T-helper 17 cell (primary cell): ENCODE results near the gene KAT6B. TPM values are rescaled to one million over a fixed set of nuclear protein-coding genes. Genes with fewer than 3 reads are reported as not detected.

Experiments used
- ATAC-seq: fragments of 150-1000 bp; cut with Tn5 transposase; 2 replicates; pipeline ENCODE4 v1.10.0; 2021; ENCODE audit warnings: mild to moderate bottlenecking, moderate library complexity
- DNase-seq, 3 donors: peaks; one replicate each; pipeline versions ENCODE4 v3.0.0 to v3.0.0-alpha.2; 2020 to 2021
- H3K9me3 ChIP-seq: one replicate; pipeline ENCODE4 v1.7.0; 2013; ENCODE audit warnings: low read length, mild to moderate bottlenecking; ENCODE audit not compliant: control insufficient read depth, poor library complexity, severe bottlenecking
- H3K27ac Mint-ChIP-seq: one replicate; pipeline ENCODE4 v1.8.0; 2022; ENCODE audit warnings: mild to moderate bottlenecking, moderate library complexity, mixed read lengths
- H3K27me3 Mint-ChIP-seq: one replicate; pipeline ENCODE4 v1.8.0; 2022; ENCODE audit warnings: mixed read lengths
- H3K36me3 Mint-ChIP-seq: one replicate; pipeline ENCODE4 v1.8.0; 2022; ENCODE audit warnings: low read depth, mixed read lengths
- H3K4me1 Mint-ChIP-seq: one replicate; pipeline ENCODE4 v1.8.0; 2022; ENCODE audit warnings: mild to moderate bottlenecking, mixed read lengths
- H3K4me3 Mint-ChIP-seq: one replicate; pipeline ENCODE4 v1.8.0; 2022; ENCODE audit warnings: mild to moderate bottlenecking, moderate library complexity, mixed read lengths
- total RNA-seq, 4 donors: library from RNA in 2 of 4; stranded (reverse) in 2 of 4; gene quantifications; one replicate each; pipeline ENCODE4 v1.2.3 and lab custom pipeline; 2022 to 2026

KAT6B gene
- total RNA-seq, 2 donors from 2014 or later = 81.9 to 84.6 TPM

- DNase-seq = no peak
- ATAC-seq = no peak
- H3K27ac Mint-ChIP-seq = peak overlapping the region; percentile 45
- no peaks in the 10 kb centered on the region for H3K36me3 Mint-ChIP-seq
- no peaks in the 10 kb centered on the region for H3K27me3 Mint-ChIP-seq
- peaks cover 30% of the 10 kb centered on the region for H3K4me1 Mint-ChIP-seq
- H3K4me3 Mint-ChIP-seq = no peak overlapping the region
- H3K9me3 ChIP-seq = no peaks in the 10 kb centered on the region
Observed at GRCh38 chr10:74947781-74948401, 121.5 kb downstream of the KAT6B start.

GRCh38 chr10:74949034-74949832 is 122.8 kb downstream of the KAT6B start:
- H3K27me3 Mint-ChIP-seq = no peaks in the 10 kb centered on the region
- DNase-seq = no peak
- no peaks in the 10 kb centered on the region for H3K9me3 ChIP-seq
- no peak overlapping the region for H3K4me3 Mint-ChIP-seq
- H3K4me1 Mint-ChIP-seq = peaks cover 36% of the 10 kb centered on the region
- H3K36me3 Mint-ChIP-seq = no peaks in the 10 kb centered on the region
- ATAC-seq = no peak
- H3K27ac Mint-ChIP-seq = peak overlapping the region; percentile 34

- no peaks in the 10 kb centered on the region for H3K27me3 Mint-ChIP-seq
- no peaks in the 10 kb centered on the region for H3K36me3 Mint-ChIP-seq
- H3K4me1 Mint-ChIP-seq = peaks cover 36% of the 10 kb centered on the region
- DNase-seq (no peak), ATAC-seq (no peak)
- no peaks in the 10 kb centered on the region for H3K9me3 ChIP-seq
- H3K4me3 Mint-ChIP-seq = no peak overlapping the region
- H3K27ac Mint-ChIP-seq = peak overlapping the region; percentile 34
Observed at GRCh38 chr10:74949843-74950765, 123.7 kb downstream of the KAT6B start.

- Mint-ChIP-seq H3K27ac (no peak overlapping the region), H3K4me1 (peaks cover 44% of the 10 kb centered on the region)
Observed at GRCh38 chr10:74953214-74953613, 126.8 kb downstream of the KAT6B start.

GRCh38 chr10:74955796-74956195 is 129.4 kb downstream of the KAT6B start:
- H3K4me1 Mint-ChIP-seq = peaks cover 28% of the 10 kb centered on the region
- H3K27ac Mint-ChIP-seq = no peak overlapping the region

More at GRCh38 chr10:74953214-74953613, 126.8 kb downstream of the KAT6B start:
- DNase-seq (no peak), ATAC-seq (no peak)
- H3K9me3 ChIP-seq = no peaks in the 10 kb centered on the region
- H3K4me3 Mint-ChIP-seq = no peak overlapping the region
- H3K36me3 Mint-ChIP-seq = no peaks in the 10 kb centered on the region
- H3K27me3 Mint-ChIP-seq = no peaks in the 10 kb centered on the region

GRCh38 chr10:74956555-74957111 is 130.2 kb downstream of the KAT6B start:
- Mint-ChIP-seq H3K36me3 (no peaks in the 10 kb centered on the region), H3K4me3 (no peak overlapping the region), H3K27me3 (no peaks in the 10 kb centered on the region), H3K4me1 (peaks cover 32% of the 10 kb centered on the region), H3K27ac (peak overlapping the region; percentile 47)
- H3K9me3 ChIP-seq = no peaks in the 10 kb centered on the region
- no peak for ATAC-seq
- no peak for DNase-seq

More at GRCh38 chr10:74955796-74956195, 129.4 kb downstream of the KAT6B start:
- no peak for DNase-seq
- no peak overlapping the region for H3K4me3 Mint-ChIP-seq
- ATAC-seq = no peak
- no peaks in the 10 kb centered on the region for H3K27me3 Mint-ChIP-seq
- no peaks in the 10 kb centered on the region for H3K36me3 Mint-ChIP-seq
- no peaks in the 10 kb centered on the region for H3K9me3 ChIP-seq

- ATAC-seq = no peak
- H3K27me3 Mint-ChIP-seq = no peaks in the 10 kb centered on the region
- no peaks in the 10 kb centered on the region for H3K9me3 ChIP-seq
- no peak for DNase-seq
- peaks cover 29% of the 10 kb centered on the region for H3K4me1 Mint-ChIP-seq
- no peaks in the 10 kb centered on the region for H3K36me3 Mint-ChIP-seq
- no peak overlapping the region for H3K4me3 Mint-ChIP-seq
- H3K27ac Mint-ChIP-seq = peak overlapping the region; percentile 47
Observed at GRCh38 chr10:74957285-74957961, 131.0 kb downstream of the KAT6B start.

- DNase-seq (no peak), ATAC-seq (no peak)
- Mint-ChIP-seq H3K4me3 (no peak overlapping the region), H3K36me3 (no peaks in the 10 kb centered on the region), H3K4me1 (peaks cover 27% of the 10 kb centered on the region), H3K27me3 (no peaks in the 10 kb centered on the region), H3K27ac (no peak overlapping the region)
- H3K9me3 ChIP-seq = no peaks in the 10 kb centered on the region
Observed at GRCh38 chr10:74958316-74958715, 131.9 kb downstream of the KAT6B start.

GRCh38 chr10:74960670-74961069 is 134.3 kb downstream of the KAT6B start:
- no peak for DNase-seq
- H3K4me1 Mint-ChIP-seq = peaks cover 25% of the 10 kb centered on the region
- H3K36me3 Mint-ChIP-seq = peaks cover 4% of the 10 kb centered on the region
- H3K27me3 Mint-ChIP-seq = no peaks in the 10 kb centered on the region
- no peak overlapping the region for H3K4me3 Mint-ChIP-seq
- H3K9me3 ChIP-seq = no peaks in the 10 kb centered on the region
- ATAC-seq = no peak
- H3K27ac Mint-ChIP-seq = no peak overlapping the region

GRCh38 chr10:74962517-74962916 is 136.1 kb downstream of the KAT6B start:
- DNase-seq (no peak), ATAC-seq (no peak)
- peak overlapping the region; percentile 2 for H3K27ac Mint-ChIP-seq
- no peak overlapping the region for H3K4me3 Mint-ChIP-seq
- H3K36me3 Mint-ChIP-seq = peaks cover 4% of the 10 kb centered on the region
- no peaks in the 10 kb centered on the region for H3K27me3 Mint-ChIP-seq
- H3K4me1 Mint-ChIP-seq = peaks cover 17% of the 10 kb centered on the region
- no peaks in the 10 kb centered on the region for H3K9me3 ChIP-seq

- Mint-ChIP-seq H3K4me3 (no peak overlapping the region), H3K36me3 (peaks cover 4% of the 10 kb centered on the region), H3K4me1 (peaks cover 18% of the 10 kb centered on the region), H3K27ac (peak overlapping the region; percentile 2), H3K27me3 (no peaks in the 10 kb centered on the region)
- ATAC-seq = no peak
- H3K9me3 ChIP-seq = no peaks in the 10 kb centered on the region
- DNase-seq = no peak
Observed at GRCh38 chr10:74963549-74963948, 137.1 kb downstream of the KAT6B start.

GRCh38 chr10:74967911-74968666 is 141.7 kb downstream of the KAT6B start:
- peaks cover 24% of the 10 kb centered on the region for H3K4me1 Mint-ChIP-seq
- H3K27ac Mint-ChIP-seq = peak overlapping the region; percentile 93
- no peaks in the 10 kb centered on the region for H3K9me3 ChIP-seq
- peaks cover 4% of the 10 kb centered on the region for H3K36me3 Mint-ChIP-seq
- DNase-seq = no peak
- H3K27me3 Mint-ChIP-seq = no peaks in the 10 kb centered on the region
- peak; percentile 82 for ATAC-seq
- peak overlapping the region; percentile 75 for H3K4me3 Mint-ChIP-seq
